ENCODE results near the gene CKLF. TPM values are rescaled to one million over a fixed set of nuclear protein-coding genes. Genes with fewer than 3 reads are reported as not detected.

CKLF gene
- polyA plus RNA-seq, 3 donors = 285 to 430 (median 374) TPM

- H3K4me1 Mint-ChIP-seq = peaks cover 49% of the 10 kb centered on the region
- 86% methylated on average over 12 of the region's 12 CpGs for WGBS (ENCODE audit: insufficient coverage)
- H3K4me3 Mint-ChIP-seq = no peak overlapping the region
- no peak for DNase-seq
- H3K4me1 ChIP-seq (ENCODE audit: control insufficient read depth in 1 of 2, insufficient read depth in 2 of 2, low read length in 2 of 2) = peaks cover 38 to 46% of the 10 kb centered on the region in 2 donors
- no peak overlapping the region for H3K27ac ChIP-seq (ENCODE audit: low read depth in 1 of 2, low read length in 2 of 2)
- H3K36me3 Mint-ChIP-seq = peaks cover 74 to 83% of the 10 kb centered on the region in 2 donors
- H3K27me3 Mint-ChIP-seq (ENCODE audit: low read depth in 3 of 3) = peaks cover 0 to 2% (median 0%) of the 10 kb centered on the region in 3 donors
- H2AFZ ChIP-seq (ENCODE audit: insufficient read depth, low read depth, low read length, poor library complexity, severe bottlenecking) = no peak overlapping the region
- no peak overlapping the region for H3K4me3 ChIP-seq (replicated peaks in 1 of 3; ENCODE audit: low read depth in 2 of 3, low read length in 3 of 3)
- H3K9ac ChIP-seq (ENCODE audit: insufficient read depth, low read length, poor library complexity, severe bottlenecking) = no peak overlapping the region
- peaks cover 3% of the 10 kb centered on the region for H3K79me2 ChIP-seq (ENCODE audit: insufficient read depth, low read length)
- intact Hi-C loops (cut with micrococcal nuclease) = loop anchor here in 1 of 2 donors (10.0 kb wide), 1 partner anchor 306 kb away; no protein-coding TSS in a partner anchor
- no peaks in the 10 kb centered on the region for H3K27me3 ChIP-seq (ENCODE audit: control insufficient read depth in 2 of 2, insufficient read depth in 2 of 2, low read length in 2 of 2)
- H3K4me2 ChIP-seq (replicated peaks; ENCODE audit: extremely low read depth, low read length, poor library complexity, severe bottlenecking) = no peak overlapping the region
- TF ChIP-seq, protein P1, sequence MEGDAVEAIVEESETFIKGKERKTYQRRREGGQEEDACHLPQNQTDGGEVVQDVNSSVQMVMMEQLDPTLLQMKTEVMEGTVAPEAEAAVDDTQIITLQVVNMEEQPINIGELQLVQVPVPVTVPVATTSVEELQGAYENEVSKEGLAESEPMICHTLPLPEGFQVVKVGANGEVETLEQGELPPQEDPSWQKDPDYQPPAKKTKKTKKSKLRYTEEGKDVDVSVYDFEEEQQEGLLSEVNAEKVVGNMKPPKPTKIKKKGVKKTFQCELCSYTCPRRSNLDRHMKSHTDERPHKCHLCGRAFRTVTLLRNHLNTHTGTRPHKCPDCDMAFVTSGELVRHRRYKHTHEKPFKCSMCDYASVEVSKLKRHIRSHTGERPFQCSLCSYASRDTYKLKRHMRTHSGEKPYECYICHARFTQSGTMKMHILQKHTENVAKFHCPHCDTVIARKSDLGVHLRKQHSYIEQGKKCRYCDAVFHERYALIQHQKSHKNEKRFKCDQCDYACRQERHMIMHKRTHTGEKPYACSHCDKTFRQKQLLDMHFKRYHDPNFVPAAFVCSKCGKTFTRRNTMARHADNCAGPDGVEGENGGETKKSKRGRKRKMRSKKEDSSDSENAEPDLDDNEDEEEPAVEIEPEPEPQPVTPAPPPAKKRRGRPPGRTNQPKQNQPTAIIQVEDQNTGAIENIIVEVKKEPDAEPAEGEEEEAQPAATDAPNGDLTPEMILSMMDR (IDR thresholded peaks at IDR 0.05) = no peak
- no peaks in the 10 kb centered on the region for H3K9me3 Mint-ChIP-seq
- H3K9me3 ChIP-seq (replicated peaks in 1 of 2; ENCODE audit: control insufficient read depth in 1 of 2, insufficient read depth in 1 of 2, low read length in 2 of 2) = no peaks in the 10 kb centered on the region
- peak overlapping the region in 1 of 7 donors; percentile 57 for H3K27ac Mint-ChIP-seq
- peaks cover 38 to 67% of the 10 kb centered on the region in 2 donors for H3K36me3 ChIP-seq (replicated peaks in 1 of 2; ENCODE audit: control insufficient read depth in 1 of 2, insufficient read depth in 2 of 2, low read length in 2 of 2)
- no peaks in the 10 kb centered on the region for H4K20me1 ChIP-seq (ENCODE audit: insufficient read depth, low read length)
Observed at GRCh38 chr16:66510711-66511601, 41.4 kb upstream of the CKLF start.

GRCh38 chr16:66511602-66512271, 40.6 kb upstream of the CKLF start:
- Histone ChIP-seq H3K36me3 (replicated peaks in 1 of 2; ENCODE audit: control insufficient read depth in 1 of 2, insufficient read depth in 2 of 2, low read length in 2 of 2) (peaks cover 38 to 63% of the 10 kb centered on the region in 2 donors), H3K4me1 (ENCODE audit: control insufficient read depth in 1 of 2, insufficient read depth in 2 of 2, low read length in 2 of 2) (peaks cover 46 to 54% of the 10 kb centered on the region in 2 donors), H3K27me3 (ENCODE audit: control insufficient read depth in 2 of 2, insufficient read depth in 2 of 2, low read length in 2 of 2) (no peaks in the 10 kb centered on the region), H3K9ac (ENCODE audit: insufficient read depth, low read length, poor library complexity, severe bottlenecking) (no peak overlapping the region), H2AFZ (ENCODE audit: insufficient read depth, low read depth, low read length, poor library complexity, severe bottlenecking) (no peak overlapping the region), H3K4me3 (replicated peaks in 1 of 3; ENCODE audit: low read depth in 2 of 3, low read length in 3 of 3) (no peak overlapping the region), H3K9me3 (replicated peaks in 1 of 2; ENCODE audit: control insufficient read depth in 1 of 2, insufficient read depth in 1 of 2, low read length in 2 of 2) (no peaks in the 10 kb centered on the region), H3K27ac (ENCODE audit: low read depth in 1 of 2, low read length in 2 of 2) (peak overlapping the region; percentile 56 to 72), H4K20me1 (ENCODE audit: insufficient read depth, low read length) (no peaks in the 10 kb centered on the region), H3K4me2 (replicated peaks; ENCODE audit: extremely low read depth, low read length, poor library complexity, severe bottlenecking) (no peak overlapping the region), H3K79me2 (ENCODE audit: insufficient read depth, low read length) (peaks cover 3% of the 10 kb centered on the region)
- WGBS (ENCODE audit: insufficient coverage) = 96% methylated on average over 13 of the region's 13 CpGs
- H3K36me3 Mint-ChIP-seq = peaks cover 74 to 84% of the 10 kb centered on the region in 2 donors
- H3K4me1 Mint-ChIP-seq = peaks cover 57% of the 10 kb centered on the region
- no peak overlapping the region for H3K4me3 Mint-ChIP-seq
- peaks cover 0 to 2% (median 0%) of the 10 kb centered on the region in 3 donors for H3K27me3 Mint-ChIP-seq (ENCODE audit: low read depth in 3 of 3)
- no peaks in the 10 kb centered on the region for H3K9me3 Mint-ChIP-seq
- H3K27ac Mint-ChIP-seq = peak overlapping the region; percentile 79 to 90 (median 87)
- peak in 2 of 3 donors; percentile 27 to 43 for DNase-seq
- intact Hi-C loops (cut with micrococcal nuclease) = loop anchor here in 1 of 2 donors (10.0 kb wide), 1 partner anchor 307 kb away; no protein-coding TSS in a partner anchor
- TF ChIP-seq, protein P1 (IDR thresholded peaks at IDR 0.05) = peak; percentile 31

Measured in CD14-positive monocyte (primary cell).